HepG2 (cell line): ENCODE data around the gene GRID1.

Experiments
- BRD4 ChIP-seq: sonication (generic); formaldehyde crosslinking; IDR thresholded peaks from 2 replicates; pipeline ENCODE4 v1.4.0; 2020; ENCODE audit warnings: missing genetic modification reagents
- CTCF ChIP-seq: sonication (generic); formaldehyde crosslinking; IDR thresholded peaks from 2 replicates; pipeline ENCODE4 v1.5.0; 2020; ENCODE audit warnings: mild to moderate bottlenecking, missing genetic modification reagents, moderate library complexity
- EEA1 ChIP-seq: sonication (generic); formaldehyde crosslinking; IDR thresholded peaks from 2 replicates; pipeline ENCODE4 v1.5.1; 2020; ENCODE audit warnings: mild to moderate bottlenecking, missing genetic modification reagents, borderline replicate concordance
- FOXK1 ChIP-seq: sonication (generic); formaldehyde crosslinking; IDR thresholded peaks from 2 replicates; pipeline ENCODE4 v1.4.0; 2020; ENCODE audit warnings: low read depth, missing genetic modification reagents, borderline replicate concordance
- POLR2A ChIP-seq, 2 experiments: IDR thresholded peaks; 2 replicates each; pipeline ENCODE4 v1.6.1; 2011; ENCODE audit warnings: low read depth in 2 of 2, low read length in 2 of 2, mild to moderate bottlenecking in 1 of 2, moderate library complexity in 1 of 2; ENCODE audit not compliant: insufficient read depth in 1 of 2
- SRSF9 ChIP-seq: fragments of 200-400 bp; formaldehyde crosslinking; IDR thresholded peaks from 2 replicates; pipeline ENCODE4 v1.6.1; 2018; ENCODE audit warnings: borderline replicate concordance, mild to moderate bottlenecking, low read depth, low read length; ENCODE audit not compliant: insufficient read depth, poor library complexity, severe bottlenecking
- TP53 ChIP-seq: sonication (generic); formaldehyde crosslinking; conservative IDR thresholded peaks from 2 replicates; pipeline ENCODE4 v1.4.0; 2020; ENCODE audit warnings: missing genetic modification reagents
- ZSCAN29 ChIP-seq: sonication (generic); formaldehyde crosslinking; conservative IDR thresholded peaks from 2 replicates; pipeline ENCODE4 v1.4.0; 2020; ENCODE audit warnings: mild to moderate bottlenecking, missing genetic modification reagents

GRCh38 chr10:86286236-86287109 lies 80.1 kb downstream of the GRID1 start:
- TF ChIP-seq FOXK1 (CRISPR knock-in tag) = no peak
- no peak for TF ChIP-seq TP53 (CRISPR knock-in tag)
- TF ChIP-seq CTCF (CRISPR knock-in tag) = no peak
- no peak for TF ChIP-seq POLR2A (IDR thresholded peaks at IDR 0.05; ENCODE audit: insufficient read depth in 1 of 2, low read depth in 2 of 2, low read length in 2 of 2)
- TF ChIP-seq BRD4 (CRISPR knock-in tag) = no peak
- TF ChIP-seq ZSCAN29 (CRISPR knock-in tag) = no peak
- TF ChIP-seq EEA1 (CRISPR knock-in tag) = no peak
- no peak for TF ChIP-seq SRSF9
